ENCODE results near the gene PPM1H. TPM values are rescaled to one million over a fixed set of nuclear protein-coding genes. Genes with fewer than 3 reads are reported as not detected.
"Not testable (repeated sequence)": the region's sequence is repeated elsewhere in the genome, so short reads cannot be mapped to it uniquely, and the experiment has no call there.

Gene PPM1H
- total RNA-seq, 1 experiment from 2014 or later, result 12.0 TPM

- TF ChIP-seq EZH2 (IDR thresholded peaks at IDR 0.05; ENCODE audit: low read length, unreplicated experiment) (no peak), EZH2phosphoT487 (IDR thresholded peaks at IDR 0.05; ENCODE audit: borderline replicate concordance, low read length) (no peak), CTCF (conservative IDR thresholded peaks at IDR 0.05; ENCODE audit: low read depth, low read length) (no peak)
- intact Hi-C loops (cut with micrococcal nuclease), result no loop called here
- H3K9me2 ChIP-seq (replicated peaks; ENCODE audit: low read length), result no peaks in the 10 kb centered on the region
- no peaks in the 10 kb centered on the region for H3K27me3 ChIP-seq (ENCODE audit: low read length)
- no peaks in the 10 kb centered on the region for H3K79me2 ChIP-seq (ENCODE audit: low read length)
- DNase-seq, result no peak
- H3K4me1 ChIP-seq (ENCODE audit: insufficient read depth, low read length), result no peaks in the 10 kb centered on the region
- H3K9ac ChIP-seq (ENCODE audit: low read length), result no peak overlapping the region
- POLR2A ChIA-PET (ENCODE audit: unreplicated experiment), result no interaction called here
- BruUV-seq (replicated peaks), result no TSS peak
- no peaks in the 10 kb centered on the region for H3K36me3 ChIP-seq (ENCODE audit: low read depth, low read length)
- H2AFZ ChIP-seq (ENCODE audit: low read length), result no peak overlapping the region
- H3K27ac ChIP-seq (ENCODE audit: low read length), result no peak overlapping the region
- CTCF ChIA-PET, result no interaction called here
- no peaks in the 10 kb centered on the region for H3K9me3 ChIP-seq (ENCODE audit: low read length)
- no peak overlapping the region for H3K4me2 ChIP-seq (ENCODE audit: low read length)
- no peaks in the 10 kb centered on the region for H4K20me1 ChIP-seq (ENCODE audit: low read length)
- no peaks in the 10 kb centered on the region for H3F3A ChIP-seq (ENCODE audit: low read length, unreplicated experiment)
- H3K4me3 ChIP-seq (ENCODE audit: low read length), result no peak overlapping the region
- ATAC-seq, result no peak
Observed at GRCh38 chr12:62888454-62889110, 46.4 kb downstream of the PPM1H start.

GRCh38 chr12:62886796-62887195, 48.2 kb downstream of the PPM1H start:
- H3K27me3 ChIP-seq (ENCODE audit: low read length), result no peaks in the 10 kb centered on the region
- DNase-seq, result no peak
- H3K4me2 ChIP-seq (ENCODE audit: low read length), result no peak overlapping the region
- no peak overlapping the region for H2AFZ ChIP-seq (ENCODE audit: low read length)
- H3K79me2 ChIP-seq (ENCODE audit: low read length), result no peaks in the 10 kb centered on the region
- no peaks in the 10 kb centered on the region for H3K9me2 ChIP-seq (replicated peaks; ENCODE audit: low read length)
- H3K9ac ChIP-seq (ENCODE audit: low read length), result no peak overlapping the region
- TF ChIP-seq EZH2 (IDR thresholded peaks at IDR 0.05; ENCODE audit: low read length, unreplicated experiment), result no peak
- TF ChIP-seq EZH2phosphoT487 (IDR thresholded peaks at IDR 0.05; ENCODE audit: borderline replicate concordance, low read length), result no peak
- no peak for TF ChIP-seq CTCF (conservative IDR thresholded peaks at IDR 0.05; ENCODE audit: low read depth, low read length)
- intact Hi-C loops (cut with micrococcal nuclease), result no loop called here
- CTCF ChIA-PET, result no interaction called here
- no peak for ATAC-seq
- H3F3A ChIP-seq (ENCODE audit: low read length, unreplicated experiment), result no peaks in the 10 kb centered on the region
- POLR2A ChIA-PET (ENCODE audit: unreplicated experiment), result no interaction called here
- no peaks in the 10 kb centered on the region for H3K36me3 ChIP-seq (ENCODE audit: low read depth, low read length)
- no TSS peak for BruUV-seq (replicated peaks)
- no peaks in the 10 kb centered on the region for H3K4me1 ChIP-seq (ENCODE audit: insufficient read depth, low read length)
- H4K20me1 ChIP-seq (ENCODE audit: low read length), result no peaks in the 10 kb centered on the region
- no peak overlapping the region for H3K27ac ChIP-seq (ENCODE audit: low read length)
- no peaks in the 10 kb centered on the region for H3K9me3 ChIP-seq (ENCODE audit: low read length)
- H3K4me3 ChIP-seq (ENCODE audit: low read length), result no peak overlapping the region

- H3K9me2 ChIP-seq (replicated peaks; ENCODE audit: low read length), result no peaks in the 10 kb centered on the region
- no peak overlapping the region for H3K27ac ChIP-seq (ENCODE audit: low read length)
- ChIA-PET POLR2A (ENCODE audit: unreplicated experiment) (no interaction called here), CTCF (no interaction called here)
- ATAC-seq, result no peak
- H3K27me3 ChIP-seq (ENCODE audit: low read length), result no peaks in the 10 kb centered on the region
- no peaks in the 10 kb centered on the region for H3K36me3 ChIP-seq (ENCODE audit: low read depth, low read length)
- no peak overlapping the region for H3K9ac ChIP-seq (ENCODE audit: low read length)
- no peaks in the 10 kb centered on the region for H3K4me1 ChIP-seq (ENCODE audit: insufficient read depth, low read length)
- no peaks in the 10 kb centered on the region for H3K79me2 ChIP-seq (ENCODE audit: low read length)
- H2AFZ ChIP-seq (ENCODE audit: low read length), result no peak overlapping the region
- no peak overlapping the region for H3K4me2 ChIP-seq (ENCODE audit: low read length)
- TF ChIP-seq EZH2phosphoT487 (IDR thresholded peaks at IDR 0.05; ENCODE audit: borderline replicate concordance, low read length), result no peak
- no peak for DNase-seq
- intact Hi-C loops (cut with micrococcal nuclease), result no loop called here
- H4K20me1 ChIP-seq (ENCODE audit: low read length), result no peaks in the 10 kb centered on the region
- BruUV-seq (replicated peaks), result no TSS peak
- no peaks in the 10 kb centered on the region for H3K9me3 ChIP-seq (ENCODE audit: low read length)
- no peaks in the 10 kb centered on the region for H3F3A ChIP-seq (ENCODE audit: low read length, unreplicated experiment)
- no peak overlapping the region for H3K4me3 ChIP-seq (ENCODE audit: low read length)
Observed at GRCh38 chr12:62885242-62885641, 49.7 kb downstream of the PPM1H start.

GRCh38 chr12:62884832-62885231, 50.1 kb downstream of the PPM1H start:
- H3F3A ChIP-seq (ENCODE audit: low read length, unreplicated experiment); BruUV-seq (replicated peaks); H4K20me1 ChIP-seq (ENCODE audit: low read length); H3K4me3 ChIP-seq (ENCODE audit: low read length); intact Hi-C loops (cut with micrococcal nuclease); DNase-seq; H2AFZ ChIP-seq (ENCODE audit: low read length); POLR2A ChIA-PET (ENCODE audit: unreplicated experiment); ATAC-seq; H3K79me2 ChIP-seq (ENCODE audit: low read length); CTCF ChIA-PET; H3K4me1 ChIP-seq (ENCODE audit: insufficient read depth, low read length); H3K27me3 ChIP-seq (ENCODE audit: low read length); H3K27ac ChIP-seq (ENCODE audit: low read length); H3K9me3 ChIP-seq (ENCODE audit: low read length); H3K4me2 ChIP-seq (ENCODE audit: low read length); H3K9ac ChIP-seq (ENCODE audit: low read length); H3K9me2 ChIP-seq (replicated peaks; ENCODE audit: low read length); H3K36me3 ChIP-seq (ENCODE audit: low read depth, low read length): not testable (repeated sequence)
